Stomach (tissue), 9 donors: ENCODE results near the gene COX17. TPM values are rescaled to one million over a fixed set of nuclear protein-coding genes. Genes with fewer than 3 reads are reported as not detected.

Experiments used
- DNase-seq, 2 donors: peaks; one replicate each; pipeline versions ENCODE4 v3.0.0 to v3.0.0-alpha.2; 2013 to 2019
- H3K27ac ChIP-seq, 5 donors: fragments of 200-600 bp in 4 of 5; sonication (generic) in 4 of 5; one replicate each; pipeline ENCODE4 v1.5.1; 2013 to 2019; ENCODE audit warnings: mild to moderate bottlenecking in 1 of 5, moderate library complexity in 1 of 5
- H3K27me3 ChIP-seq, 3 donors: fragments of 200-600 bp; sonication (generic); one replicate each; pipeline ENCODE4 v1.5.1; 2017 to 2019; ENCODE audit warnings: mixed run types in 1 of 3
- H3K36me3 ChIP-seq, 4 donors: fragments of 200-600 bp; sonication (generic); 1 replicate in 3 of 4; 2 replicates in 1 of 4; pipeline ENCODE4 v1.5.1; 2016 to 2019
- H3K4me1 ChIP-seq, 4 donors: fragments of 200-600 bp; sonication (generic); one replicate each; pipeline ENCODE4 v1.5.1; 2016 to 2019
- H3K4me3 ChIP-seq, 4 donors: fragments of 200-600 bp; sonication (generic) in 3 of 4; one replicate each; pipeline ENCODE4 v1.5.1; 2016 to 2019; ENCODE audit warnings: mild to moderate bottlenecking in 1 of 4
- H3K9me3 ChIP-seq, 4 donors: fragments of 200-600 bp; sonication (generic); one replicate each; pipeline ENCODE4 v1.5.1; 2016 to 2019
- EP300 ChIP-seq: sonication (generic); formaldehyde crosslinking; IDR thresholded peaks from one replicate; pipeline ENCODE4 v1.6.1; 2017; ENCODE audit warnings: antibody characterized with exemption
- POLR2A ChIP-seq, 4 donors: fragments of 450-650 bp; IDR thresholded peaks; one replicate each; pipeline ENCODE4 v1.6.1; 2016; ENCODE audit warnings: antibody characterized with exemption in 4 of 4, control low read depth in 2 of 4, mild to moderate bottlenecking in 1 of 4, moderate library complexity in 1 of 4
- POLR2AphosphoS5 ChIP-seq, 3 donors: sonication (generic); formaldehyde crosslinking; IDR thresholded peaks; one replicate each; pipeline ENCODE4 v1.6.1; 2016; ENCODE audit warnings: antibody characterized with exemption in 3 of 3
- WGBS, 5 donors: extraction: QIAGEN DNeasy Blood & Tissue Kit in 3 of 5; methylation state at CpG; one replicate each; pipeline versions ENCODE4 v1.1.5 to v1.1.7; 2013 to 2018; 5-methylcytosine and 5-hydroxymethylcytosine counted together
- intact Hi-C: fragments of 100-400 bp; cut with DNase I; formaldehyde crosslinking; loops from one replicate; pipeline ENCODE4 v1.15.1; 2023; ENCODE audit warnings: low total_unique reads
- polyA plus RNA-seq, 3 donors: library from polyadenylated mRNA; stranded (reverse); fragments of 200-250 nt; gene quantifications; one replicate each; pipeline ENCODE4 v1.2.3, GENCODE V29; 2013
- total RNA-seq, 5 donors: library from RNA; depleted of rRNA; stranded (reverse); fragments of >200 nt; gene quantifications; one replicate each; pipeline versions ENCODE4 v1.1.0 to v1.2.3, GENCODE V29; 2014 to 2016
- TF ChIP-seq, protein P1 (sequence below), 7 experiments: fragments of 450-650 bp in 4 of 7; fragments of 200-600 bp in 3 of 7; sonication (generic) in 3 of 7; IDR thresholded peaks; one replicate each; pipeline ENCODE4 v1.5.1; 2016 to 2019; ENCODE audit warnings: antibody characterized with exemption in 7 of 7, control low read depth in 2 of 7, mild to moderate bottlenecking in 1 of 7
- donor health status: healthy with polysubstance abuse.
- donor health status: Bipolar disorder and iron deficiency.
- donor health status: healthy.

COX17 gene
- total and polyA plus RNA-seq, 8 donors, result 28.6 to 184 (median 57.5) TPM

DNA sequence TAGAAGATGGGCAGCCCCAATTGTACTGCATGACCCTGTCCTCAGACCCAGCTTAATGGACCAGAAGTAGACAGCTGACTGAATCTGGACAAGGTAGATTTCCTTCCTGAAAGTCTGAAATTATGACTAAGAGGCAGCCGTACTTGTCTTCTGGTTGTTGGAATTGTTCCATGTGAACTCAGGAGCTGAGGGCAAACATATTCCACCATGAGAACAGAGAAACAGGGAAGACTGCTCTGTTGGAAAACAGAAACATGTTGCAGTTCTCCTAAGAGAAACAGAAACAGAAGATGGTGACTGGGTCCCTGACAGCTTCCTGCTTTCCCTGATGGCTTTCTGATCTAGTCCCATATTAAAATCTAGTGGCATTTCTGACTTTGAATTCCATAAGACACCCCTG lies 41.0 kb downstream of the COX17 start:
- 8 to 47% (median 42%) methylated on average over 1 of the region's 1 CpG for WGBS, 5 donors
- Histone ChIP-seq H3K4me3 (no peak overlapping the region), H3K4me1 (peaks cover 0 to 16% (median 4%) of the 10 kb centered on the region in 4 donors), H3K27ac (peak overlapping the region in 4 of 5 donors; percentile 15 to 84 (median 76)), H3K36me3 (peaks cover 0 to 3% (median 1%) of the 10 kb centered on the region in 4 donors), H3K9me3 (no peaks in the 10 kb centered on the region), H3K27me3 (no peaks in the 10 kb centered on the region)
- intact Hi-C loops, result no loop called here
- DNase-seq, result no peak
- TF ChIP-seq POLR2AphosphoS5 (IDR thresholded peaks at IDR 0.05) (peak in 1 of 3 donors; percentile 8), POLR2A (IDR thresholded peaks at IDR 0.05) (no peak)

DNA sequence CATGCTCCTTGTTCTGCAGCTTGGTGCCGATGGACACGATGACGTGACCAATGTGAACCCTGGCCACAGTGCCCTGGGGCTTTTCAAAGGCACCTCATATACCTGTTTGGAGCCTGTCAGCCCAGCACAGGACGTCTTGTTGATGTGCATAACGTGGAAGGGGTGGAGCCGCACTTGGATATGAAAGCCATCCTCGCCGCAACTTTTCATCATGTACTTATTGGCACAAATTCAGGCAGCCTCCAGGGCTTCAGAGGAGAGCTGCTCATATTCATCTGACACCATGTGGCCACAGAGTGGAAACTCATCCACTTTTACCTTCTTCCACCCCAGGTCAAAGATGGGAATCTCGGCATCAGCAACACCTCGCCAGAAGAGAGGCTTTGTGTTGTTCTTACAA lies 41.5 kb downstream of the COX17 start:
- 88 to 95% (median 92%) methylated on average over 9 to 10 of the region's 10 CpGs for WGBS, 5 donors
- Histone ChIP-seq H3K4me3 (no peak overlapping the region), H3K27ac (peak overlapping the region in 3 of 5 donors; percentile 15 to 84 (median 80))

DNA sequence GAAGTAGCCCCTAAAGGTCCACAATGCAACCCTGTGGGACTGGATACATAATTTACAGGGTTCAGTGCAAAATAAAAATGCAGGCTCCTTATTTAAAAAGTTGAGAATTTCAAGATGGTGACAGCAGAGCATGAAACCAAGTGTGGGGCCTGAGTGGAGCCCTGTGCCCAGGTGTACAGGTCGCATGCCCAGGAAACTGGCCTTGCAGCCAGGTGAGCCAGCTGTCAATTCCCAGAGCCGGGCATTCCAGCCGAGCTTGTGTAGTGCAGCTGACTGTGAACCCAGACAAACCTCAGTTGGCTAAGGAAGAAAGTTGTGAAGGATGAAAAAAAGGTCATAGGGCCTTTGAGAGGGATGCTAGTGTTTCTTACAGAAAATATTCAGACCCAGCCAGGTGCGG lies 44.4 kb downstream of the COX17 start:
- Histone ChIP-seq H3K36me3 (no peaks in the 10 kb centered on the region), H3K4me1 (peaks cover 0 to 25% (median 9%) of the 10 kb centered on the region in 4 donors), H3K4me3 (no peak overlapping the region), H3K27ac (no peak overlapping the region), H3K27me3 (no peaks in the 10 kb centered on the region), H3K9me3 (no peaks in the 10 kb centered on the region)
- intact Hi-C loops, result no loop called here
- TF ChIP-seq EP300 (no peak), POLR2AphosphoS5 (IDR thresholded peaks at IDR 0.05) (no peak)
- WGBS, 5 donors, result 71 to 88% (median 79%) methylated on average over 4 of the region's 4 CpGs
- DNase-seq, result no peak

More for the DNA sequence above, 41.5 kb downstream of the COX17 start:
- no peaks in the 10 kb centered on the region for H3K9me3 ChIP-seq
- no peaks in the 10 kb centered on the region for H3K36me3 ChIP-seq
- H3K27me3 ChIP-seq, result no peaks in the 10 kb centered on the region
- no peak for TF ChIP-seq POLR2AphosphoS5 (IDR thresholded peaks at IDR 0.05)
- no peak for TF ChIP-seq POLR2A (IDR thresholded peaks at IDR 0.05)
- TF ChIP-seq, protein P1, sequence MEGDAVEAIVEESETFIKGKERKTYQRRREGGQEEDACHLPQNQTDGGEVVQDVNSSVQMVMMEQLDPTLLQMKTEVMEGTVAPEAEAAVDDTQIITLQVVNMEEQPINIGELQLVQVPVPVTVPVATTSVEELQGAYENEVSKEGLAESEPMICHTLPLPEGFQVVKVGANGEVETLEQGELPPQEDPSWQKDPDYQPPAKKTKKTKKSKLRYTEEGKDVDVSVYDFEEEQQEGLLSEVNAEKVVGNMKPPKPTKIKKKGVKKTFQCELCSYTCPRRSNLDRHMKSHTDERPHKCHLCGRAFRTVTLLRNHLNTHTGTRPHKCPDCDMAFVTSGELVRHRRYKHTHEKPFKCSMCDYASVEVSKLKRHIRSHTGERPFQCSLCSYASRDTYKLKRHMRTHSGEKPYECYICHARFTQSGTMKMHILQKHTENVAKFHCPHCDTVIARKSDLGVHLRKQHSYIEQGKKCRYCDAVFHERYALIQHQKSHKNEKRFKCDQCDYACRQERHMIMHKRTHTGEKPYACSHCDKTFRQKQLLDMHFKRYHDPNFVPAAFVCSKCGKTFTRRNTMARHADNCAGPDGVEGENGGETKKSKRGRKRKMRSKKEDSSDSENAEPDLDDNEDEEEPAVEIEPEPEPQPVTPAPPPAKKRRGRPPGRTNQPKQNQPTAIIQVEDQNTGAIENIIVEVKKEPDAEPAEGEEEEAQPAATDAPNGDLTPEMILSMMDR (IDR thresholded peaks at IDR 0.05), result no peak
- no peak for TF ChIP-seq EP300
- intact Hi-C loops, result no loop called here
- DNase-seq, result no peak
- peaks cover 0 to 17% (median 5%) of the 10 kb centered on the region in 4 donors for H3K4me1 ChIP-seq

DNA sequence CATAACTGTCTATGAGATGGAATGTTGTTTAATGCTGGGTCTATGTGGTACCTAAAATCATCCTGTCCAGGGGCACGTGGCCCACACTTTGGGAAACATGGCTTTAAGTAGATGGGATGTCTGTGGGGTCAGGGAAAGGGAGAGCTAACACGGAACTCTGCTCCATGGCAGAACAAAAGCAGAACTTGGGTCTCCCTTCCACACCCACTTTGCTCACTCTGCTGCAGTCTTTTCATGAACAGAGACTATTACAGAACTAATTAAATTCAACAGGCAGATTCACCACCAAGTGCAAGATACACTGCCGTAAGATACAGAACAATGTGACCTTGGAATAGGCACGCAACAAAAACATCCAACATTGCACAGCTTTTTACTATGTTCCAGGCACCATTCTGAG lies 45.0 kb downstream of the COX17 start:
- no peak for DNase-seq
- Histone ChIP-seq H3K27ac (peak overlapping the region in 1 of 5 donors; percentile 73), H3K4me3 (no peak overlapping the region), H3K9me3 (no peaks in the 10 kb centered on the region), H3K4me1 (peaks cover 0 to 19% (median 9%) of the 10 kb centered on the region in 4 donors), H3K27me3 (no peaks in the 10 kb centered on the region), H3K36me3 (no peaks in the 10 kb centered on the region)
- TF ChIP-seq POLR2A (IDR thresholded peaks at IDR 0.05), result no peak
- no peak for TF ChIP-seq EP300
- TF ChIP-seq, protein P1 (IDR thresholded peaks at IDR 0.05), result no peak
- no peak for TF ChIP-seq POLR2AphosphoS5 (IDR thresholded peaks at IDR 0.05)
- intact Hi-C loops, result no loop called here
- WGBS, 5 donors, result 80 to 91% (median 84%) methylated on average over 4 of the region's 4 CpGs

DNA sequence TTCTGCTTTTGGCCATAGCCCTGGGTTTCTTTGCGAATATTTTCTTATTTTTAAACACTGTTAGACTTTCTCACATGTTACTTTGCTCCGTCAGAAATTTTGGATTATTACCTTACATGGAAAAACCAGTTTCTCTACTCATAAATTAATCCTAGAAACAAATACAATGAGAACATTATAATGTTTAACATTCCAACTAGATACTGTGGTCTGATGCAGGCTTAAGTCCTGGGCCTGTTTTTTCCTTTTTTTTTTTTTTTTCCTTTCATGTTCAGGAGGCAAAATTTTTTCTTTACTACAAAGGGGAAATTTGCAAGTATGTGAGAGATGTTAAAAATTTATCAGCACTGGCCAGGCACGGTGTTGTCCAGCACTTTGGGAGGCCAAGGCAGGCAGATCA lies 45.7 kb downstream of the COX17 start:
- Histone ChIP-seq H3K9me3 (no peaks in the 10 kb centered on the region), H3K36me3 (no peaks in the 10 kb centered on the region), H3K4me3 (no peak overlapping the region), H3K4me1 (peaks cover 0 to 18% (median 9%) of the 10 kb centered on the region in 4 donors), H3K27me3 (no peaks in the 10 kb centered on the region), H3K27ac (peak overlapping the region in 2 of 5 donors; percentile 66 to 73)
- WGBS, 5 donors, result 40 to 56% (median 50%) methylated on average over 3 of the region's 3 CpGs
- TF ChIP-seq, protein P1 (IDR thresholded peaks at IDR 0.05), result no peak
- no peak for TF ChIP-seq POLR2A (IDR thresholded peaks at IDR 0.05)
- no peak for TF ChIP-seq EP300
- no peak for TF ChIP-seq POLR2AphosphoS5 (IDR thresholded peaks at IDR 0.05)
- intact Hi-C loops, result no loop called here
- DNase-seq, result no peak
